Left ventricle myocardium superior (tissue), 1 donor: ENCODE results near the gene NGF. TPM values are rescaled to one million over a fixed set of nuclear protein-coding genes. Genes with fewer than 3 reads are reported as not detected.
A peak's percentile ranks its signal among the peaks of the same experiment; 100 is the strongest.

Experiments
- ATAC-seq: fragments of 200-7000 bp; cut with Tn5 transposase; one replicate; pipeline ENCODE4 v1.9.1; 2020; ENCODE audit warnings: mild to moderate bottlenecking, moderate library complexity
- DNase-seq: peaks from one replicate; pipeline ENCODE4 v3.0.0-alpha.2; 2020
- intact Hi-C: fragments of 100-400 bp; cut with micrococcal nuclease; formaldehyde crosslinking; loops from one replicate; pipeline ENCODE4 v1.11.0; 2022
- total RNA-seq: library from RNA; stranded (reverse); fragmentation: NEBNext Ultra II Directional; extraction: Animal tissue kit (Norgen Biotek cat#: 25700); gene quantifications from one replicate; pipeline ENCODE4 v1.2.1, GENCODE V29; 2021
- donor health status: DM: no; HTN: yes; CAD: no; lungs with severe emphysema.

Gene NGF
- total RNA-seq, 1 donor from 2014 or later = 3.2 TPM

- ATAC-seq (no peak), DNase-seq (no peak)
- intact Hi-C loops = no loop called here
Measured at GRCh38 chr1:115291741-115292140, 46.3 kb downstream of the NGF start.

GRCh38 chr1:115289940-115290339 is 48.1 kb downstream of the NGF start:
- intact Hi-C loops = no loop called here
- DNase-seq (no peak), ATAC-seq (peak; percentile 20)

GRCh38 chr1:115288591-115289198 is 49.4 kb downstream of the NGF start:
- intact Hi-C loops = no loop called here
- no peak for DNase-seq
- no peak for ATAC-seq

DNA sequence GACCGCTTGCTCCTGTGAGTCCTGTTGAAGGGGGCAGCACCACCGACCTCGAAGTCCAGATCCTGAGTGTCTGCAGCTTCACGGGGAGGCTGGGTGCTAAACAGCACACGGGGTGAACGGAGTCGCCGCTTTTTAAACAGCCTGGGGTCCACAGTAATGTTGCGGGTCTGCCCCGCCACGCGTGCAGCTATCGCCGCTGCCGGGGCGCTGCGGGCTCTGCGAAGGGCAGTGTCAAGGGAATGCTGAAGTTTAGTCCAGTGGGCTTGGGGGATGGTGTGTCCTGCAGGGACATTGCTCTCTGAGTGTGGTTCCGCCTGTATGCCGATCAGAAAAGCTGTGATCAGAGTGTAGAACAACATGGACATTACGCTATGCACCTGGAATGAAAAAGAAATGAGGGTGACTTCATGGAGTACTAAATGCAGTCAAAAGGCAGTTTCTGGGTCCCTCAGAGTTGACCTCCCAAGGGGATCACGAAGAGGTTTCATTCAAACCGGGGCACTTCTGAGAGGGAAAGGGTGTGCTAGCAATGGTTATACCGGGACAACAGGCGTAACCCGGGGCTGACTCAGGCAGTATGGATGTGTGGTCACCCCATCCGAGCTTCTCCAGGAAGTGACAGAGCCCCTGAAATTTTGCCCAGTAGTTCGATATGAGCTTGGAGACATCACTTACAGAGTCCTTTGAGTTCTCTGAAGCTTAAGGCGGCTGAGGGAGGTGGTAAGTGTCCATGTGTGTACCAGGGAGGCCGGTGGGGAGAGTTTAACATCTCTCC is 51.4 kb downstream of the NGF start:
- ATAC-seq (no peak), DNase-seq (no peak)
- intact Hi-C loops = no loop called here

GRCh38 chr1:115284209-115284608 is 53.8 kb downstream of the NGF start:
- DNase-seq (no peak), ATAC-seq (no peak)
- intact Hi-C loops = no loop called here

- intact Hi-C loops = no loop called here
- DNase-seq (peak; percentile 46), ATAC-seq (peak; percentile 12)
Measured at GRCh38 chr1:115283681-115284146, 54.3 kb downstream of the NGF start.

DNA sequence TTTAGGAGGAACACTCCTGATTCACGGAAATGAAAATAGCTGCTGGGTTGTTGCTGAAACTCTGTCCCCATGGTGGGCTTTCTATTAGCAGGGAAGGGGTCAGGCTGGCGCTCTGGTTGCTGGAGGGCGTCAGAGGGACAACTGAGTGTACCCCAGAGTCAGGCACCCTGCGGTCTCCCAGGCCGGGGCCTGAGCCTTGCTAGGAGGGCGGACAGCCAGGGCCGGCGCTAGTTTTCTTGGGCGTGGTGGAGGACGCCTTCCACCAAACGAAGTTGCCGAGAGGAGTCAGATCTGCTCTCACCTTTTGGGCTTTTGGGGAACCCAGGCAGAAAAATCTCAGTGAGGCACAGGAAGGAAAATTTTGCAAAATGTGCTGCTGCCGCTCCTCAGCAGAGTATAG is 54.8 kb downstream of the NGF start:
- intact Hi-C loops = no loop called here
- ATAC-seq (peak; percentile 35), DNase-seq (peak; percentile 53)

- DNase-seq (peak; percentile 85), ATAC-seq (peak; percentile 94)
- intact Hi-C loops = no loop called here
Measured at GRCh38 chr1:115282807-115283208, 55.2 kb downstream of the NGF start.

DNA sequence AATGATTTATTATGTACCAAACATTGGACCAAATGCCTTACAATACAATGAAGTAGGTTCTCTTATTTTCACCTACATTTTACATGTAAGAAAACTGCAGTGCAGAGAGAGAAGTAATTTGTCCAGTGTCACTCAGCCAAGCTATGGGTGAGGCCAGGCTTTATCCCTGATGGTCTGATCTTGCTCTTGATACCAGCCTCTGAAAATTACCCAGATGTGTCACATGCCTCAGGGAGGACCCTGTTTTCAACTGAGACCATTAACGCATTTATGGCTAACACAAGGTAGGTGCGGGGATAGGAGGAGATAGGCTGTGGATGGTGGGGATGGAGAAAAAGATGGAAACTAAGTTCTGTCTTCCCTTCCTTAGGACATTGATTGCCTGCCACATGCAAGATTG is 56.9 kb downstream of the NGF start:
- ATAC-seq (no peak), DNase-seq (no peak)
- intact Hi-C loops = no loop called here

DNA sequence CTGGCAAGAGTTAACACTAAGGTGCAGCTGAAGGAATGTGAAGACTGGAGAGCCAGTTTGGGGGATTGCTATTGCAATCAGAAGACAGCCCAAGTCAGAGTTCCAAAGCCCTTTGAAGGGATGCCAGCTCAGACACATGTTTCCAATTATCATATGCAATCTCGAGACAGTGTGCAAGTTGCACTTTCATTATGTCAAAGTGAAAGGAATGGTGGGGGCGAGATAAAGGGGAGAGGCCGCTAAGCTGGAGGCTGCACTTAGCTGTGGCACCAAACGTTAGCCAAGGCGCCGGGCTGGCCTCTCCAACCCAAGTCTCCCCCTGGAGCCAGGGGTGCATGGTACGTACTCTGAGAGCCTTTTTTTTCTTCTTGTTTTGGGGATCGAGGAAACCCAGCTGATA is 58.0 kb downstream of the NGF start:
- ATAC-seq (no peak), DNase-seq (no peak)
- intact Hi-C loops = no loop called here

- ATAC-seq = no peak
- no peak for DNase-seq
- intact Hi-C loops = no loop called here
Measured at GRCh38 chr1:115278211-115278610, 59.8 kb downstream of the NGF start.

- intact Hi-C loops = no loop called here
- no peak for DNase-seq
- ATAC-seq = no peak
Measured at GRCh38 chr1:115277276-115277675, 60.8 kb downstream of the NGF start.

GRCh38 chr1:115275216-115275615 is 62.8 kb downstream of the NGF start:
- ATAC-seq = no peak
- intact Hi-C loops = no loop called here
- no peak for DNase-seq

DNA sequence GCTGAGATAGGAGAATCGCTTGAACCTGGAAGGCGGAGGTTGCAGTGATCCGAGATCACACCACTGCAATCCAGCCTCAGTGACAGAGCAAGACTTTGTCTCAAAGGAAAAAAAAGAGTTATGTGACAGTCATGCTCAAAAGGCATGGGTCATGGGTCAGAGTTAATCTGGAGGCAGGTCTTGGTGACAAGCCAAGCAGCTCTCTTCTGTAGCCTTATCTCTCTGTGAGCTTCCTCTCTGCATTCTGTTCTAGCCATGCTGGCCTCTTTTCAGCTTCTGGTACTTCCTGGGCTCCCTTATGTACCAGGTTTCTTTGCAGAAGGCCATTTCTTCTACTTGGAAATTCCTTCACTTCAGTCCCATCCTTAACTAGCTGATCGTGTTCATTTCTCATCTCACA is 63.6 kb downstream of the NGF start:
- ATAC-seq = peak; percentile 79
- intact Hi-C loops = no loop called here
- DNase-seq = no peak

DNA sequence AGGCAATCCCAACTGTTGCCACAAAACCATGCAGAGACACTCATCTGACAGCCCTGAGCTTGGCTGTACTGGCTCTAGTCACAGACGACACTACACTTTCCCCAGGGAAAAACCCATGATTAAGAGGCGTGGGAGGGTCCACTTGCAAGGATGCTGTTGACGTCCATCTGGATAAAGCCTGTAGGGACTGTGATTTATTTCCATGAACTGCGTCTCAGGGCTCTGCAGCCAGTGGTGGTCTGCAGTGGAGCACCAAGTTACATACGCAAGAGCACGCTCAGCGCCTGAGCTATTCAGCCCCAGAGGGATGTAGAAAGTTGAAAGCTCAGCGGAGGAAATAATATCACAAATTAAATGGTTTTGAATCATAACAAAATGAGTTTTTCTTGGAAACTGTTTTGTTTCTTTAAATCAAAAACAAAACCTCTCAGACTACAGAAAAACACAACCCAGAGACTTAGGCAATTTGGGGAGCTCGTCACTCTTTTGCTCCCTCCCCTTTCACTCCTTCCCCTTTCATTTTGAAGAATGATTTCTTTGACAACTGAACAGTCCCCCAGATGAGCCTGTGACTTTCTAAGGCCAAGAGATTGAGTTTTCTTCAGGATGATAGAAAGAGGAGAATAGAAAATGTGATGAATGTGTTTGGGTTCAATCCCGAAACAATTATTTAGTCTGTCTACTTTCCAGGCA is 71.2 kb downstream of the NGF start:
- ATAC-seq = peak; percentile 91
- intact Hi-C loops = no loop called here
- peak; percentile 53 for DNase-seq

DNA sequence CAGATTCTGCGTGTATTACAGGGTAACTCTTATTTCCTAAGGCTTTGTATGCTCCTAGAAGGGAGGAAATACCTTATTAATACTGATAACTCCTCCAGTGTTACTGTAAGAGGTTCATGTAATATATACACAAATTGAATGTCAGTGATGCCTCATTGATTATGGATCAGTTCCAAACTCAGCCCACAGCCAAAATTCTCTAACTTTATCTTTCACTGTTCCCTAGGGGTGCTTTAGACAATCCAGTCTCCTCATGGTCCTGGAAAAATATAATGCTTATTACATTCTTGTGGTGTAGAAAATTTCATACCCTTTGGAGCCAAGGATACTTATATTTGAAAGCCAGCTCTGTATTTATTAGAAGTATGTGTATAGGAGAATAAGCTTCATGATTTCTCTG is 73.0 kb downstream of the NGF start:
- ATAC-seq (no peak), DNase-seq (no peak)
- intact Hi-C loops = no loop called here

GRCh38 chr1:115262886-115263285 is 75.2 kb downstream of the NGF start:
- intact Hi-C loops = no loop called here
- DNase-seq (no peak), ATAC-seq (peak; percentile 68)

DNA sequence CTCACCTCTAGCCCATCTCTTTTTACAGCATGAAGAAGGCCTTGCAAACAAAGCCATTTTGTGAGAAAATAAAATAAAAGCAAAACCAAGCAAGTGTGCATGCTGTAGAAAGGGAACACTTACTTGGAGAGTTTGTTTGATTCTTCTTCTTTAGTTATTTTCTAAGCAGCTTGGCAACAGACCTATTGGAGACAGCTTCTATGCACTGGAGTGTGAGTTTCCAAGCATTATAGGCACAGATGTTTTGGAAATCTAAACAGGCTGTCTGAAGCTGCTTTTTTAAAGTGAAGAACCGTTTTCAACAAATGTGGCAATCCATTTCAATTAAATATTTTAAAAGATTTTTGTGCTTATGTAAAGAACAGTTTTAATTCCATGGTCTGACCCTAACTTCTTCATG is 76.6 kb downstream of the NGF start:
- intact Hi-C loops = no loop called here

GRCh38 chr1:115258302-115258866 is 79.7 kb downstream of the NGF start:
- DNase-seq (no peak), ATAC-seq (no peak)
- intact Hi-C loops = no loop called here

More for the DNA sequence above, 76.6 kb downstream of the NGF start:
- DNase-seq = no peak
- ATAC-seq = no peak

DNA sequence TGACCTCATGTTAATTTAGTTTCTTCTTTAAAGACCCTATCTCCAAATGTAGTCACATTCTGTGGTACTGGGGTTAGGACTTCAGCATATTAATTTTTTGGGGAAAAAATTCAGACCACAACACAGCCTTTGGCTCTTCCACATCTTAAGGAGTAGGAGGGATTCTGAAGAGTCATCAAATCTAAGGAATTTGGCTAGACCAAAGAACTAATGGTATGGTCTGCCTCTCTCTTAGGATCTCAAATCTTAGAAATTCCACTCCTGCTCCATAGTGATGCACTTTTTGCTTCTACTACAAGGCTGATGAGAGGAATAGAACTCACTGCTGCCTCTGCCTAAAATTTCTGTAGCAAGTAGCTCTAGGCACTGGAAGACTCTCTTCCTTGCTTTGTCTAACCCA is 80.5 kb downstream of the NGF start:
- DNase-seq = no peak
- intact Hi-C loops = no loop called here
- ATAC-seq = no peak
